Transverse colon (tissue), 4 donors: ENCODE results near the gene ROBO1. TPM values are rescaled to one million over a fixed set of nuclear protein-coding genes. Genes with fewer than 3 reads are reported as not detected.

Experiments used
- DNase-seq: peaks from one replicate; pipeline ENCODE4 v3.0.0-alpha.2; 2019
- H3K27ac ChIP-seq, 4 donors: fragments of 200-600 bp; sonication (generic); 2 replicates each; pipeline ENCODE4 v1.5.1; 2016 to 2018; ENCODE audit warnings: inconsistent platforms in 4 of 4
- H3K27me3 ChIP-seq: fragments of 200-600 bp; sonication (generic); 2 replicates; pipeline ENCODE4 v1.5.1; 2017; ENCODE audit warnings: inconsistent platforms
- H3K36me3 ChIP-seq, 4 donors: fragments of 200-600 bp; sonication (generic); 2 replicates each; pipeline ENCODE4 v1.5.1; 2017 to 2019; ENCODE audit warnings: inconsistent platforms in 4 of 4
- H3K4me1 ChIP-seq, 4 donors: fragments of 200-600 bp; sonication (generic); 2 replicates each; pipeline ENCODE4 v1.5.1; 2017 to 2020; ENCODE audit warnings: inconsistent platforms in 4 of 4
- H3K4me3 ChIP-seq, 4 donors: fragments of 200-600 bp; sonication (generic); 1 replicate in 1 of 4; 2 replicates in 3 of 4; pipeline versions ENCODE4 v1.5.1 to v1.6.1; 2017 to 2019; ENCODE audit warnings: inconsistent platforms in 4 of 4
- H3K9me3 ChIP-seq, 2 donors: fragments of 200-600 bp; sonication (generic); 2 replicates each; pipeline ENCODE4 v1.5.1; 2017 to 2019; ENCODE audit warnings: inconsistent platforms in 2 of 2
- CTCF ChIP-seq, 5 experiments: fragments of 200-600 bp in 3 of 5; fragments of 450-650 bp in 2 of 5; sonication (generic) in 3 of 5; IDR thresholded peaks; 1 replicate in 2 of 5; 2 replicates in 3 of 5; pipeline ENCODE4 v1.5.1; 2016 to 2017; ENCODE audit warnings: antibody characterized with exemption in 5 of 5, inconsistent platforms in 3 of 5, mild to moderate bottlenecking in 2 of 5, moderate library complexity in 1 of 5
- EP300 ChIP-seq: sonication (generic); formaldehyde crosslinking; IDR thresholded peaks from one replicate; pipeline ENCODE4 v1.6.1; 2017; ENCODE audit warnings: antibody characterized with exemption, low read depth
- POLR2A ChIP-seq: fragments of 450-650 bp; IDR thresholded peaks from one replicate; pipeline ENCODE4 v1.6.1; 2016; ENCODE audit warnings: antibody characterized with exemption, mild to moderate bottlenecking, moderate library complexity
- POLR2AphosphoS5 ChIP-seq, 3 donors: sonication (generic); formaldehyde crosslinking; IDR thresholded peaks; one replicate each; pipeline ENCODE4 v1.6.1; 2016; ENCODE audit warnings: antibody characterized with exemption in 3 of 3
- WGBS, 2 donors: methylation state at CpG; one replicate each; pipeline ENCODE4 v1.1.5; 2018; ENCODE audit warnings: low coverage in 1 of 2; 5-methylcytosine and 5-hydroxymethylcytosine counted together
- in situ Hi-C, 4 donors: fragments of 200-750 bp; cut with MboI; loops; one replicate each; pipeline versions ENCODE4 v1.15.0 to v1.15.1; 2017; ENCODE audit warnings: low sequenced_read_pairs in 3 of 4, low pct_ligation_motif_present in 1 of 4, low pct_unique_long_range_greater_than_20kb in 1 of 4
- intact Hi-C: fragments of 100-400 bp; cut with DNase I; formaldehyde crosslinking; loops from one replicate; pipeline ENCODE4 v1.15.1; 2023; ENCODE audit warnings: low total_unique reads
- total RNA-seq, 4 donors: library from RNA; depleted of rRNA; stranded (reverse); fragments of >200 nt; gene quantifications; one replicate each; pipeline ENCODE4 v1.1.0, GENCODE V29; 2016

ROBO1 gene
- total RNA-seq, 4 donors from 2014 or later, result 7.6 to 68.7 (median 9.1) TPM

GRCh38 chr3:79063624-79064023, 704.2 kb downstream of the ROBO1 start:
- DNase-seq, result no peak
- in situ Hi-C loops (no loop called here), intact Hi-C loops (loop anchor here (5.0 kb wide), 1 partner anchor 594 kb away; no protein-coding TSS in a partner anchor)
- Histone ChIP-seq H3K27me3 (no peaks in the 10 kb centered on the region), H3K4me3 (no peak overlapping the region), H3K9me3 (no peaks in the 10 kb centered on the region), H3K36me3 (no peaks in the 10 kb centered on the region), H3K4me1 (no peaks in the 10 kb centered on the region), H3K27ac (no peak overlapping the region)
- WGBS, 2 donors, result 68 to 69% methylated on average over 2 of the region's 2 CpGs
- TF ChIP-seq POLR2AphosphoS5 (IDR thresholded peaks at IDR 0.05), result no peak
- no peak for TF ChIP-seq POLR2A
- TF ChIP-seq EP300, result no peak
- no peak for TF ChIP-seq CTCF (IDR thresholded peaks at IDR 0.05)

DNA sequence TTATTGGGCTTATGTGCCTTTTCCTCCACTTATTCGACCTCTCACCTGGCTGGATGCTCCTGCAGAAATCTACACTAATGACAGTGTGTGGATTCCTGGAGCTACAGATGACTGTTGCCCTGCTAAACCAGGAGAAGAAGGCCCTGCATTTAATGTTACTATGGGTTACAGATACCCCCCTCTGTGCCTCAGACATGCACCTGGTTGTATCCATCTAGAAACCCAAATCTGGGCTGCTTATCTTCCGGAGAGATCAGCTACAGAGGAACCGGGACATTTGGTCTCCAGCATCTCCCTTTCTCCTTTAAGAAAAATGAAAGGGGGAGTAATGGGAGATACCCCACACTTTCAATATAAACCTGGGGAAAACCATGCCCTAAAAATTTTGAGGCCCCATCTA, 710.0 kb downstream of the ROBO1 start:
- no peaks in the 10 kb centered on the region for H3K36me3 ChIP-seq
- in situ Hi-C loops, result no loop called here
- H3K4me1 ChIP-seq, result no peaks in the 10 kb centered on the region
- TF ChIP-seq POLR2A, result no peak
- no peak for TF ChIP-seq POLR2AphosphoS5 (IDR thresholded peaks at IDR 0.05)
- TF ChIP-seq CTCF (IDR thresholded peaks at IDR 0.05), result no peak
- no peak for TF ChIP-seq EP300
- DNase-seq, result no peak
- H3K27ac ChIP-seq, result no peak overlapping the region
- peaks cover 0 to 4% of the 10 kb centered on the region in 2 donors for H3K9me3 ChIP-seq
- H3K27me3 ChIP-seq, result no peaks in the 10 kb centered on the region
- 72 to 79% methylated on average over 3 of the region's 3 CpGs for WGBS, 2 donors
- H3K4me3 ChIP-seq, result no peak overlapping the region
- intact Hi-C loops, result no loop called here

GRCh38 chr3:79056498-79056897, 711.3 kb downstream of the ROBO1 start:
- TF ChIP-seq EP300 (no peak), CTCF (IDR thresholded peaks at IDR 0.05) (no peak), POLR2A (no peak), POLR2AphosphoS5 (IDR thresholded peaks at IDR 0.05) (no peak)
- in situ Hi-C loops, result no loop called here
- Histone ChIP-seq H3K4me1 (no peaks in the 10 kb centered on the region), H3K36me3 (no peaks in the 10 kb centered on the region), H3K9me3 (peaks cover 3 to 12% of the 10 kb centered on the region in 2 donors), H3K27ac (no peak overlapping the region), H3K27me3 (no peaks in the 10 kb centered on the region), H3K4me3 (no peak overlapping the region)
- intact Hi-C loops, result no loop called here
- DNase-seq, result no peak
- 85 to 89% methylated on average over 5 to 7 of the region's 7 CpGs for WGBS, 2 donors

DNA sequence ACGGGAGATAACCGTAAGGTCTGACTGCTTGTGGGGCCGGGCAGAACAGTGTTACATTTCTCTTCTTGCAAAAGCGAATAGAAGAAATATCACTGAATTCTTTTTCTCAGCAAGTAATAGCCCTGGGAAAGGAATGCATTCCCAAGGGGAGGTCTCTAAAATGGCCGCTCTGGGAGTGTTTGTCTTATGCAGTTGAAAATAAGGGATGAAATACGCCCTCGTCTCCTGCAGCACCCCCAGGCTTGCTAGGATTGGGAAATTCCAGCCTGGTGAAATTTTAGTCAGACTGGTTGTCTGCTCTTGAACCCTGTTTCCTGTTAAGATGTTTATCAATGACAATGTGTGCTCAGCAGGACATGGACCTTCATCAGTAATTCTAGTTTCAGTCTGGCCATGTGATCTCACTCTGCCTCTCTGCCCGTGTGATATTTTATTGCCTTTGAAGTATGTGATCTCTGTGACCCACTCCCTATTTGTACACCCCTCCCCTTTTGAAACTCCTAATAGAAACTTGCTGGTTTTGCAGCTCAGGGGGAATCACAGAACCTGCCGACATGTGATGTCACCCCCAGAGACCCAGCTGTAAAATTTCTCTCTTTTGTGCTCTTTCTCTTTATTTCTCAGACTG, 715.6 kb downstream of the ROBO1 start:
- WGBS, 2 donors, result 86 to 93% methylated on average over 5 to 9 of the region's 9 CpGs
- no peak for TF ChIP-seq CTCF (IDR thresholded peaks at IDR 0.05)
- no peak for TF ChIP-seq POLR2A
- no peak for TF ChIP-seq POLR2AphosphoS5 (IDR thresholded peaks at IDR 0.05)
- TF ChIP-seq EP300, result no peak
- H3K27me3 ChIP-seq, result no peaks in the 10 kb centered on the region
- in situ Hi-C loops, result no loop called here
- H3K27ac ChIP-seq, result no peak overlapping the region
- H3K4me1 ChIP-seq, result no peaks in the 10 kb centered on the region
- H3K36me3 ChIP-seq, result no peaks in the 10 kb centered on the region
- intact Hi-C loops, result no loop called here
- H3K9me3 ChIP-seq, result peaks cover 3 to 12% of the 10 kb centered on the region in 2 donors
- DNase-seq, result no peak
- no peak overlapping the region for H3K4me3 ChIP-seq
